Measurements from ENCODE around the gene ESF1.

DNA sequence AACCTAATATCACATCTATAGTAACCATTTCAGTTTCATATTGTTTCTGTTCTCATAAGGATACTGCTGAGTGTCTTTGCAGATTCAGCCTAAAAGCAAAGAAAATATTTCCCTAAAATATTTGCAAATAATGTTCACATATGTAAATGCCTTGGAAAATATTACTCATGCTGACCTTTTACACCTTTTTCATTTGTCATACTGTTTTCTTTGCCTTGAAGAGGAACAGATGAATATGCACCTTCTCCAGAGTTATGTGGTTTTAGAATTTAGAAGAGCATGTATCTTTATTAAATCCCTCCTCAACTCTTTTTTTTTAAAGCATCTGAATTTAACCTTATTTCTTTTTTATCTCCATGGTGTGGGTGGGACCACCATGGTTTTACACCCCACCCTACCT, 32.6 kb upstream of the ESF1 start:
- TF ChIP-seq, protein P1, sequence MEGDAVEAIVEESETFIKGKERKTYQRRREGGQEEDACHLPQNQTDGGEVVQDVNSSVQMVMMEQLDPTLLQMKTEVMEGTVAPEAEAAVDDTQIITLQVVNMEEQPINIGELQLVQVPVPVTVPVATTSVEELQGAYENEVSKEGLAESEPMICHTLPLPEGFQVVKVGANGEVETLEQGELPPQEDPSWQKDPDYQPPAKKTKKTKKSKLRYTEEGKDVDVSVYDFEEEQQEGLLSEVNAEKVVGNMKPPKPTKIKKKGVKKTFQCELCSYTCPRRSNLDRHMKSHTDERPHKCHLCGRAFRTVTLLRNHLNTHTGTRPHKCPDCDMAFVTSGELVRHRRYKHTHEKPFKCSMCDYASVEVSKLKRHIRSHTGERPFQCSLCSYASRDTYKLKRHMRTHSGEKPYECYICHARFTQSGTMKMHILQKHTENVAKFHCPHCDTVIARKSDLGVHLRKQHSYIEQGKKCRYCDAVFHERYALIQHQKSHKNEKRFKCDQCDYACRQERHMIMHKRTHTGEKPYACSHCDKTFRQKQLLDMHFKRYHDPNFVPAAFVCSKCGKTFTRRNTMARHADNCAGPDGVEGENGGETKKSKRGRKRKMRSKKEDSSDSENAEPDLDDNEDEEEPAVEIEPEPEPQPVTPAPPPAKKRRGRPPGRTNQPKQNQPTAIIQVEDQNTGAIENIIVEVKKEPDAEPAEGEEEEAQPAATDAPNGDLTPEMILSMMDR (IDR thresholded peaks at IDR 0.05), result no peak
- no peak for TF ChIP-seq POLR2AphosphoS5 (IDR thresholded peaks at IDR 0.05; ENCODE audit: insufficient read depth in 1 of 2, low read depth in 1 of 2)
- TF ChIP-seq POLR2A (IDR thresholded peaks at IDR 0.05), result no peak

Data from vagina (tissue), 2 donors.